Mesothelial cell of epicardium (in vitro differentiated cells): Measurements from ENCODE around the gene FSTL3. TPM values are rescaled to one million over a fixed set of nuclear protein-coding genes. Genes with fewer than 3 reads are reported as not detected.
A peak's percentile ranks its signal among the peaks of the same experiment; 100 is the strongest.

ENCODE experiments used
- DNase-seq, 2 experiments: peaks; one replicate each; pipeline ENCODE4 v3.0.0; 2021; ENCODE audit warnings: low spot score in 2 of 2; ENCODE audit not compliant: unreplicated experiment in 2 of 2
- H3K27ac Mint-ChIP-seq: 2 replicates; pipeline ENCODE4 v1.8.0; 2021; ENCODE audit warnings: mixed read lengths
- H3K27me3 Mint-ChIP-seq: 2 replicates; pipeline ENCODE4 v1.8.0; 2021; ENCODE audit warnings: low read depth, mixed read lengths
- H3K36me3 Mint-ChIP-seq: 2 replicates; pipeline ENCODE4 v1.8.0; 2021; ENCODE audit warnings: mixed read lengths
- H3K4me1 Mint-ChIP-seq: 2 replicates; pipeline ENCODE4 v1.8.0; 2021; ENCODE audit warnings: mixed read lengths
- H3K4me3 Mint-ChIP-seq: 2 replicates; pipeline ENCODE4 v1.8.0; 2021; ENCODE audit warnings: mild to moderate bottlenecking, moderate library complexity, mixed read lengths
- H3K9me3 Mint-ChIP-seq: 2 replicates; pipeline ENCODE4 v1.8.0; 2021; ENCODE audit warnings: mixed read lengths
- CTCF ChIP-seq: fragments of 200-600 bp; sonication (generic); IDR thresholded peaks from one replicate; pipeline ENCODE4 v1.5.0; 2021; ENCODE audit warnings: antibody characterized with exemption; ENCODE audit not compliant: unreplicated experiment
- total RNA-seq: library from RNA; stranded (reverse); gene quantifications from 3 replicates; pipeline ENCODE4 v1.2.1, GENCODE V29; 2021

Gene FSTL3
- total RNA-seq, 1 donor from 2014 or later: 64.6 TPM

GRCh38 chr19:670609-671075 is 5.5 kb upstream of the FSTL3 start:
- Mint-ChIP-seq H3K9me3 (peaks cover 10% of the 10 kb centered on the region), H3K27me3 (no peaks in the 10 kb centered on the region), H3K4me3 (no peak overlapping the region), H3K36me3 (peaks cover 2% of the 10 kb centered on the region), H3K4me1 (peaks cover 6% of the 10 kb centered on the region), H3K27ac (no peak overlapping the region)
- TF ChIP-seq CTCF: peak; percentile 26
- no peak for DNase-seq

- no peak for DNase-seq
- TF ChIP-seq CTCF: no peak
- H3K27me3 Mint-ChIP-seq: no peaks in the 10 kb centered on the region
- H3K27ac Mint-ChIP-seq: no peak overlapping the region
- H3K36me3 Mint-ChIP-seq: no peaks in the 10 kb centered on the region
- no peaks in the 10 kb centered on the region for H3K9me3 Mint-ChIP-seq
- H3K4me1 Mint-ChIP-seq: peaks cover 25% of the 10 kb centered on the region
- H3K4me3 Mint-ChIP-seq: no peak overlapping the region
Observed at GRCh38 chr19:674282-675151, 1.7 kb upstream of the FSTL3 start.

GRCh38 chr19:676007-676338 is 219 bp upstream of the FSTL3 start:
- Mint-ChIP-seq H3K4me3 (peak overlapping the region; percentile 62), H3K4me1 (peaks cover 25% of the 10 kb centered on the region), H3K9me3 (no peaks in the 10 kb centered on the region), H3K27ac (peak overlapping the region; percentile 83), H3K27me3 (no peaks in the 10 kb centered on the region), H3K36me3 (no peaks in the 10 kb centered on the region)
- no peak for TF ChIP-seq CTCF
- DNase-seq: no peak

GRCh38 chr19:677201-677600 is 1.0 kb downstream of the FSTL3 start:
- peaks cover 25% of the 10 kb centered on the region for H3K4me1 Mint-ChIP-seq
- peak overlapping the region; percentile 82 for H3K27ac Mint-ChIP-seq
- DNase-seq: peak; percentile 40 to 71
- H3K4me3 Mint-ChIP-seq: peak overlapping the region; percentile 58
- no peaks in the 10 kb centered on the region for H3K27me3 Mint-ChIP-seq
- no peaks in the 10 kb centered on the region for H3K9me3 Mint-ChIP-seq
- no peaks in the 10 kb centered on the region for H3K36me3 Mint-ChIP-seq
- no peak for TF ChIP-seq CTCF

- no peak for DNase-seq
- H3K27ac Mint-ChIP-seq: peak overlapping the region; percentile 82
- peak overlapping the region; percentile 58 for H3K4me3 Mint-ChIP-seq
- no peaks in the 10 kb centered on the region for H3K9me3 Mint-ChIP-seq
- H3K36me3 Mint-ChIP-seq: no peaks in the 10 kb centered on the region
- TF ChIP-seq CTCF: no peak
- no peaks in the 10 kb centered on the region for H3K27me3 Mint-ChIP-seq
- H3K4me1 Mint-ChIP-seq: peaks cover 25% of the 10 kb centered on the region
Observed at GRCh38 chr19:677601-678436, 1.6 kb downstream of the FSTL3 start.
